Skin epidermis (tissue), 12 donors: ENCODE measurements around the gene PTPRN2.

Experiments
- H3K27ac ChIP-seq, 21 experiments: fragments of 200-600 bp; sonication (generic) in 11 of 21; one replicate each; pipeline ENCODE4 v1.5.0; 2020; ENCODE audit warnings: mild to moderate bottlenecking in 3 of 21, inconsistent platforms in 2 of 21, moderate library complexity in 2 of 21
- H3K4me3 ChIP-seq, 7 experiments: fragments of 200-600 bp; sonication (generic) in 2 of 7; one replicate each; pipeline ENCODE4 v1.5.0; 2020; ENCODE audit warnings: inconsistent platforms in 2 of 7, mild to moderate bottlenecking in 2 of 7, moderate library complexity in 1 of 7

The PTPRN2 gene

DNA sequence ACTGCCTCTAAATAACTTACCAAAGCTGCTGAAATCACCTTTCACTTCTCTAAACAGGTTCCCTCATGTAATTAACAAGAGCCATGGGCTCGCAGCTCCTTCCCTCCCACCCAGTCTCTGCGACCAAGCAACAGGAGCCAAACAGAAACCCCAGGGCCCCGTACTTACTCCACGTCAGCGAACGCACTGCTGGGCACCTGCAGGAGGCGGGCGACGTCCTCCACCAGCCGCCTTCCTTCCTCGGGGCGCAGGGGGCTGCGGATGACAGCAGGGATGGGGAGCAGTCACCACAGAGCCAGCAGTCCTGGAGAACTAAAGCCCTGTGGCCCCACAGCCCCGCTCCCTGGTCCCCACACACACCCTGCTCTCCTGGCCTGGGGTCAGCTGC is 477.0 kb downstream of the PTPRN2 start:
- no peak overlapping the region for H3K27ac ChIP-seq
- no peak overlapping the region for H3K4me3 ChIP-seq

DNA sequence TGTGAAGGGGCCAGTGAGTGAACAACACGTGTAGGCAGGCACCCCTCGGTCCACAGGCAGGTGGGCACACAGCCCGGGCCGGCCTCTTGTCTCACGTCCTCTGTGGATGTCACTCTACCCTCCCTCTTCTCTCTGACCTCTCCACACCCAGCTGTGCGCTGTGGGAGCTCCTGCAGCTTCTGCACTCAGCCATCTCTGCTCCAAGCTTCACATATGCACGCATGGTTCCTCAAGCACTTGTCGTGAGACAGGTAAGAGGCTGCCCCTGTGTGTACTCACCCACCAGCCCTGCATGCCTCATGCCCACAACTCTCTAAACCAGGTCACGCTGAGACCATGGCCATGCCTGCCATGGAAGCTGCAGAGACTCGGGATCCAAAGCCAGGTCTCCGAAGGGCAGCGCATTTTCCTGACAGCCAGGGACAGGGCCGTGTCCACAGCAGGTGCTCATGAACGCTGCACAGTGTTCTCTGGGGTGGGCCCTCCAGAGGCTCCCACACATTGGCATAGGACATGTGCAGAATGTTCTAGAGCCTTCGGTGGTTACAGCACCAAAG is 477.5 kb downstream of the PTPRN2 start:
- no peak overlapping the region for H3K4me3 ChIP-seq
- no peak overlapping the region for H3K27ac ChIP-seq

DNA sequence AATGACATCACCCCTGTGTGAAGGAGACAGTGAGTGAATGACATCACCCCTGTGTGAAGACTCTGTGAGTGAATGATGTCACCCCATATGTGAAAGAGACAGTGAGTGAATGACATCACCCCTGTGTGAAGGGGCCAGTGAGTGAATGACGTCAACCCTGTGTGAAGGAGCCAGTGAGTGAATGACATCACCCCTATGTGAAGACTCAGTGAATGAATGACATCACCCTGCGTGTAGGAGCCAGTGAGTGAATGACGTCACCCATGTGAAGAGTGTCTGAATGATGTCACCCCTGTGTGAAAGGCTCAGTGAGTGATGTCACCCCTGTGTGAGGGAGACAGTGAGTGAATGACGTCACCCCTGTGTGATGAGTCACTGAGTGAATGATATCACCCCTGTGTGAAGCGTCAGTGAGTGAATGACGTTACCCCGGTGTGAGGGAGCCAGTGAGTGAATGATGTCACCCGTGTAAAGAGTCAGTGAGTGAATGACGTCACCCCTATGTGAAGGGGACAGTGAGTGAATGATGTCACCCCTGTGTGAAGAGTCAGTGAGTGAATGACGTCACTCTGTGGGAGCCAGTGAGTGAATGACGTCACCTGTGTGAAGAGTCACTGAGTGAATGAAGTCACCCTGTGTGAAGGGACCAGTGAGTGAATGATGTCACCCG is 478.1 kb downstream of the PTPRN2 start:
- Histone ChIP-seq H3K27ac (no peak overlapping the region), H3K4me3 (no peak overlapping the region)

DNA sequence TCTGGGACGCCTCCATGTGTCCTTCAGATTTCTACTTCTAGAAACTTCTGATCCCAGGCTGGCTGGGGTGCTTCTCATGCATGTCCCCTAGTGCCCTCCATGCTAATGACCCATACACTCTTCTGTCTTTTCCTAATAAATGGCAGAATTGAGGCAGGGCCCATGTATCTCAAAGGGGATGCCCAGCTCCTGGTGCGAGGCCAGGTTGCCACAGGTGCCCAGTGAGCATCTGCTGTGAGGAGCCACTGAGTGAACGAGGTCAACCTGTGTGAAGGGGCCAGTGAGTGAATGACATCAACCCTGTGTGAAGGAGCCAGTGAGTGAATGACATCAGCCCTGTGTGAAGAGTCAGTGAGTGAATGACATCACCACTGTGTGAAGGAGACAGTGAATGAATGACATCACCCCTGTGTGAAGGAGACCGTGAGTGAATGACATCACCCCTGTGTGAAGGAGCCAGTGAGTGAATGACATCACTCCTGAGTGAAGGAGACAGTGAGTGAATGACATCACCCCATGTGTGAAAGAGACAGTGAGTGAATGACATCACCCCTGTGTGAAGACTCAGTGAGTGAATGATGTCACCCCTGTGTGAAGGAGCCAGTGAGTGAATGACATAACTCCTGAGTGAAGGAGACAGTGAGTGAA is 478.9 kb downstream of the PTPRN2 start:
- Histone ChIP-seq H3K4me3 (no peak overlapping the region), H3K27ac (no peak overlapping the region)

DNA sequence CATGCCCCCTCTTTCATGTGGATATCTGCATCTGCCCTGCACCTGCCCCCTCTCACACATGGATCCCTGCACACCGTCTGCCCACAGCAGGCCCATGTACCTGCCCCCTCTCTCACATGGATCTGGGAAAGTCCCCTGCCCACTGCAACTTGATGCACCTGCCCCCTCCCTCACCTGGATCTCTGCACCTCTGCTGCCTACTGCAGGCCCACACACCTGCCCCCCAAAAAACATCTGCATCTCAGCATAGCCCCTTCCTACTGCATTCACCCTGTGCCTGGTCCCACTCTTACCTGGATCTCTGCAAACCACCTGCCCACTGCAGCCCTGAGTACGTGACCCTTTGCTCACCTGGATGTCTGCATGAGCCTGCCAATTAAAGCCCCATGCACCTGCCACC is 479.8 kb downstream of the PTPRN2 start:
- Histone ChIP-seq H3K27ac (no peak overlapping the region), H3K4me3 (no peak overlapping the region)

DNA sequence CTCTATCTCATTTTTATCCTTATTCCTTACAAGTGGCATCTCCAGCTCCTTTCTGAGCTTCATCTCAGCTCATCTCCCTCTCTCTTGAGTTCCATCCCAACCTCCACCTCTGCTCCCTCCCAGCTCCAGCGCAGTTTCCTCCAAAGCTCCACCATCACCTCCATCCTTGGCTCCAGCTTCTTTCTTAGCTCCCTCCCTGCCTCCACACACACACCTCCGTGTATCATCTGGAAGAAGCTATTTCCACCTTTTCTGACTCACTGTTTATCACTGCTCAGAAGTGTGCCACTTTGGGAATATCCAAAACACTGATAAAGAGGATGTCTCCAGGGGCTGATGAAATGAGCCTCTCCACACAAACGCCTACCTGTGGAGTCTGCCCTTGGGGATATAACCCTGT is 481.4 kb downstream of the PTPRN2 start:
- no peak overlapping the region for H3K4me3 ChIP-seq
- no peak overlapping the region for H3K27ac ChIP-seq

DNA sequence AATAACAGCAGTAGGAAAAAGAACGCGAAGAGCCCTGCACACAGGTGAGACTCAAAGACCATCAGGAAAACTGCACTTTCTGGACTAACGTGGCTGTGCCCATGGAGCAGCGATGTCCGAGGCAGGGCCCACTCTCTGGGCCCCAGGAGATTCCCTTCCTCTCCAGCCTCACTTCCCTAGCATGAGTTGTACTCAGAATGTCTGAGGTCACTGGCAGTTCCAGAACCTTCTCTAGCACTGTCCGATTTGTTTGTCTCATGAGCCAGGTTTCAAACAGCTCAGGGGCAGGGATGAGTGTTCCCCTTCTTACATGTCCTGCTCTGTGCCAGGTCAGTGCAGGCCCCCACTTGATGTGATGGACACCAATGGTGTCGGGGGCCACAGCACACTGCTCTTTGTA is 484.2 kb downstream of the PTPRN2 start:
- H3K27ac ChIP-seq, result no peak overlapping the region
- H3K4me3 ChIP-seq, result no peak overlapping the region

DNA sequence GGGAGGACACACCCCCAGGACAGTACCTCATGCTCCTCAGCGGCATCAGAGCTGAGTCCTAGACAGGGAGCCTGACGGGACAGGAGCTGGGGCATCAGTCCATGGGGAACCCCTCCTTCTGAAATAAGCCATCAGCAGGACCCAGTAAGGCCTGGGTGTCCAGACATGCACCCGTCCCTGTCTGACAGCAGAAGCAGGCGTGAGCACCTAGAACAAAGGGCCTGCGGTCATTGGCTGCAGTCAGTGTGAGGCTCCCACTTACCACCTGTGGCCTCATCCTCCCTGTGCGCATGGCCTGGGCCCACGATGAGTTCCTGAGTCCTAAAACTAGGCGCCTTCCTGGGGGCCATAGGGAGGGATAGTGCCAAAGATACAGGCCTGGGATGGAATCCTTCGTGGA is 484.7 kb downstream of the PTPRN2 start:
- H3K27ac ChIP-seq, result no peak overlapping the region
- no peak overlapping the region for H3K4me3 ChIP-seq

DNA sequence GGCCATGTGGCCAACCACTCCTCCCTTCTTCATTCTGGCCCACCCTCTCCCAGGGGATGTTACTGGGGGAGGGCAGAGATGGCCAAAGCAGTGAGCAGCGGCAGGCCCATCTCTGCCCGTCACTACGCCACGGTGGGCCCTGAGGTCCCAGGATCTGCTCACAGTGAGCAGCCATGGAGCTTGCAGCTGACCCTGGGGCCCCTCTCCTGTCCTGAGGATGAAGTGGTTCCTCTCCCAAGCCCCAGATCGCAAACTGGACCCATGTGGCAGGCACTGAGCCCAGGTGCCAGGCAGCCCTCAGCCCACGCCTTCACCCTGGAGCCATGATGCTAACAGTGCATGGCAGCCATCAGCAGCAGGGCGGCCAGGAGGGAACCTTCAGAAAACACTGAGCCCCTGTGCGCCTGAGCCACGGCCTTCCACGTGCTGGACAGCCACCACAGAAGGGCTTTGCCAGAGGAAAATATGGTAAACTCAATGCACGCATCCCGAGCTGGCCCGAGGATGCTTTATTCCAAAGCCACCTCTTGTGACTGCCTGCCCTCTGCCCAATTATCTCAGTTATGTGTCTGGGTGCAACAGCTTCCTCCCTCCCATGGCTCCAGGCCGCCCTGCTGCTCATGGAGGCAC is 485.7 kb downstream of the PTPRN2 start:
- Histone ChIP-seq H3K27ac (no peak overlapping the region), H3K4me3 (no peak overlapping the region)

DNA sequence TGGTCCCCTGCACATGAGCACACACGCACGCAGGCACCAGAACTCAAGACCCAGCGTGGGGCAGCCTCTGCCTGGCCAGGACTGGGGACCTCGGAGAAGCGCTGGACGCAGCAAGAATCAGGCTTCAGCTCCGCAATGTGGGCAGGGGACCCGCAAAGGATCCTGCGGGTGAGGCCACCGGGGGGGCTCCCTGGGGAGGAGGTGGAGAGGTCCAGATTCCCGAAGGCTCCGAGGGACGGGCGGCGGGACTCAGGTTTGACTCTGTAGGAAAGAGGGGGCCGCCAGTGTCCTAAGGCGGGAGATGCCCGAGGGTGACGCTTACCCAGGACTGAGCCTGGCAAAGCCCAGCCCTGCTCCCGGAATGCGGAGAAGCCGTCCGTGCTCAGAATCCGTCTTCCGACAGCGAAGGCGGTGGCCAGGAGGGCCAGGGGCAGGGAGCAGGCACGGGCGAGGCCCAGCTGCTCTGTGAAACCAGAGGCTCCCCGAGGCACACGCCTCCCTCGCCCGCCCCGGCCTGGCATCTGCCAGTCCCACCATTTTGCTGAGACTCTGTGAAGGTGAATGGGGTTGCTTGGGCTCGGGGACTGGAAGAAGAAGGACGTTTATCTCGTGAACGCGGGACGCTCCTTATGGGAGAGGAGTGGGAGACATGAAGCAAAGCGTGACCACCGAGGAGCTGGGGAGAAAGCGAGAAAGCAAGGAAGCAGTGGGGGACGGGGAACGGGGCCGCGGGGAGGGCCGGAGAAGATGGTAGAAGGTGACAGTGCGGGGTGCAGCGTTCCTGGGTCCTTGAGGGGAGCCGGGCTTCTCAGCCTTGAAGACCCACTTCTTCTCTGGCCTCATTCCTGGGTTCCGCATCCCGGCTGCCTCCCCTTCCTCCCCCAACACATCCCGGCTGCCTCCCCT is 489.2 kb downstream of the PTPRN2 start:
- no peak overlapping the region for H3K27ac ChIP-seq
- H3K4me3 ChIP-seq, result no peak overlapping the region

DNA sequence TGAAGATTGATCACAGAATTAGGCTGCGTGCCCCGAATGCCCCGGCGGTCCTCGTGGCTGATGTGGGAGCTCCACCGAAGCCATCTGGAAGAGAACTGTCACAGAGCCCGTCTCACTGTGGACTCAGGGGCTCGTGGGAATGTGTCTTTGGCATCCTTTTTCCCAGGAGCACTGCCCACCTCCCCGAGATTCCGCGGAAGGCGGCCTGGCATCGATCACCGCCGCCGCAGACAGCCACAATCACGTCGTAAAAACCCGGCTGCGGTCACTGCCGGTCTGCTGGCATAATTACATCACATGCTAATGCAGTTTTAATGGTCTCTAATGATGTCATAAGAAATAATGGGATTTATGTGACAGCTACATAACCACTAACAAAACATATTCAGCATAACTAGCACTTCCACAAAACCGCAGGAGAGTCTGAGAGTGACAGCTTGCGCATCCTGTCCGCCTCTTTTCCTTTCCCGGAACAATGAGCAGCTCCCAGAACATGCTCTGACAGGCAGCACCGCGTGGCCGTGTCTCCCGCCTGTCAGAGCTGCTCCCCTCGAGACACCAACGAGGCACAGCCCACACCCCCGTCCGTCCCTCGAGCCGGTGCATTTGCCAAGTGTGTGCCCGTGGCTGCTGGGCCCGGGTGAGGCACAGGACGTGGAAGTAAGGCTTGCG is 490.0 kb downstream of the PTPRN2 start:
- no peak overlapping the region for H3K27ac ChIP-seq
- no peak overlapping the region for H3K4me3 ChIP-seq

DNA sequence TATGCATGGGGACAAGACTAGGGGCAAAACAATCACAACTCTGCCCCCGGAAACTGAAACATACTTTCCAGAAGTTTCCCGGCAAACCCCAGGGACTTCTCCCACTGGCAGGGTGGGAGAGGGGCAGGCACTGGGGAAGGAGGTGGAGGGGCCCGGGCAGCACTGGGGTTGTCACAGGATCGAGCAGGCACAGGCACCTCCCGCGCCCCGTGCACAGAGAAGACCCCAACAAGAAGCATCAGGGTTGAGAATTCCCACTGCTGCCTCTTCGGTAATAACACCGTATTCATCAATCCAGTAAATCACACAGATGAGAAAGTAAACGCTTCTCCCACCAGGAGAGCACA is 490.5 kb downstream of the PTPRN2 start:
- no peak overlapping the region for H3K4me3 ChIP-seq

DNA sequence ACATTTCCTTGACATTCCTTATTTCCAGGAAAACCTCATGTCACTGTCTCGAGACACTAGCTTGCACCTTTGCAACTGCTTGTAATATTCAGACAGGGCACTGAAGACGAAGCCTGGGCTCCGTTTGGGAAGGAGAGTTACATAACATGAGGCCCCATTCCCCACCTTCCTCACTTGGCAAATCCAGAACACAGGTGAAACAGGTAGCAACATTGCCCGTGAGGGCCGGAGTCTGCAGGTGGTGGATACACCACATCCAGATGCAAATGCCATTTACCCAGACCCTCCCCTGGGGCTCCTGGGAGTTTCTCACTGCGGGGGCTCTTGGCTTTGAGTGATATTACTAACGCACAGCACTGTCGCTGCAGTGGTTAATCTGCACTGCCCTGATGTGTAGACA is 491.0 kb downstream of the PTPRN2 start:
- no peak overlapping the region for H3K27ac ChIP-seq

More for the DNA sequence above, 490.5 kb downstream of the PTPRN2 start:
- no peak overlapping the region for H3K27ac ChIP-seq

DNA sequence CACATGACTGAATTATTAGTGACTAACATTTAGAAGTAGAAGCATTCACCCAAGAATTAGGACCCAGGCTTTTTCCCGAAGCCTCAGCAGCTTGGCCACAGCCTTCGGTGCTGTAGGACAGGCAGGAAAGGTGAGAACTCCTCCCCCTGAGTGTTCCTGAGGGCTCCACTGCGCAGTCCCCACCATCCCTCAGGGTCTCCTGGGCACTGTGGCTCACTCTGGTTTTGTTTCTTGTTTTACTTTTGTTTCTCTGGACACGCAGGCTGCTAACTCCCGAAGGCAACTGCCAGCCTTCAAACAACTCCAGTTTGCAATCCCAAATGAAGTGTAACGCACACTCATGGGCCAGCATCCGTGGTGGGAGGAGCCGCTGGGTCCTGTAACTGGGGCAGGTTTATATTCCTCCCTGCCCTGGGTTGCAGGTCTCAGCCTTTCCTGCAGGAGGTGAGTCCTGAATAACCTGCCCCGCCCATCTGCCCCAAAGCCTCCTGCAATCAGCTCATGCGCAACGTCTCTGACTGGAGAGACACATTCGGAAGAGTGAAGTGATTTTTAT is 492.9 kb downstream of the PTPRN2 start:
- Histone ChIP-seq H3K27ac (no peak overlapping the region), H3K4me3 (no peak overlapping the region)

More for the DNA sequence above, 491.0 kb downstream of the PTPRN2 start:
- no peak overlapping the region for H3K4me3 ChIP-seq

DNA sequence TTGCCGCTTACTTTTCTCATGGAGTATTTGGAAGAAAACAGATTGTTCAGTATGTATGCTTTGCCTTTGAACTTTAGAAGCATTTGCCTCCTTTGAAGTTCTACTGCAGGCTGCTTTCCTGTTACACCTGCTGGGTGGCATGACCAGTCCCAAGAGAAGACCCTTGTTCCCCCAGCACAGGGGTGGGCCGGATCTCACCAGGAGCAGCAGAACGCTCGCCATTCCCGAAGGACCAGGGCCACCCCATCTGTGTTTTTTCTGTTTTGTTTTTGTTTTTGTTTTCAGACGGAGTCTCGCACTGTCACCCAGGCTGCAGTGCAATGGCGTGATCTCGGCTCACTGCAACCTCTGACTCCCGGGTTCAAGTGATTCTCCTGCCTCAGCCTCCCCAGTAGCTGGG is 493.6 kb downstream of the PTPRN2 start:
- no peak overlapping the region for H3K4me3 ChIP-seq
- H3K27ac ChIP-seq, result peak overlapping the region in 1 of 21 experiments; percentile 14

DNA sequence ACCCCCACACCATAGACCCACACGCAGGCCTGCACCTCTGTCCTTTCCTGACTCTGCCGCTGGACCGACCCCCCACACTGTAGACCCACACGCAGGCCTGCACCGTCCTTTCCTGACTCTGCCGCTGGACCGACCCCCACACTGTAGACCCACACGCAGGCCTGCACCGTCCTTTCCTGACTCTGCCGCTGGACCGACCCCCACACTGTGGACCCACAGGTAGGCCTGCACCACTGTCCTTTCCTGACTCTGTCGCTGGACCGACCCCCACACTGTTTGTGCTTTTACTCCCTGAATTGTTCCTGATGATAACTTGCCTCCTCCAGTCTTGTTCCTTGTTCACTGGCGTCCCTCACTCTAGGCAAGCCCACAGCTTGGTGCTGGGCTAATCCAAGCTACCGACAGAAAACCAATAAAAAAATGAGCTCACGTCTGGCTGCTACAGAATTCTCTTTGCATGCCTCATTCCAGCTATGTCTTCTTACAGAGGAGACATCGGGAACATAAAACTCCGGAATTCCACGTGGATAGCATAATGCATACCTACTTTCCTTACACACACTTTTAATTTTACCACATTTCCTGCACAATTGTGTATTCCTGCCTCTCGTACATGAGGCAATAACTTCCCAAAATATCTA is 494.3 kb downstream of the PTPRN2 start:
- Histone ChIP-seq H3K27ac (peak overlapping the region in 1 of 21 experiments; percentile 50), H3K4me3 (no peak overlapping the region)

DNA sequence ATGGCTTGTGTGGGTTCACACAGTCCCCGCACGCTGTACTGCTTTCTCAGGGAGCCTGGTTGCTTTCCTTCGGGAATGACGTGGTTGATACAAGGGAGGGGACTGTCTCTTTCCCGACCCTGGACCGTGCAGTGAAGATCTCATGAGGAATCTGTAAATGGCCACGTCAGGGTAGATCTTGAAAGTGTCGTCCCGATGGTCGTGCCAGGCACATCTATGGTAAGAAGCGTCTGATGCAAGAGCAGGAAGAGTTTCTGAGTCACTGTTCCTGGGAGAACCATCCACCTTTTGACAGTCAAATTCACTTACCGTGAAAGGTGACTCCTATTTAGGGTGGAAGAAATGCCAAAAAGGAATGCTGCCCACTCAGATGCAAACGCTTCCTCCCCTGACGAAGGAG is 500.4 kb downstream of the PTPRN2 start:
- Histone ChIP-seq H3K4me3 (no peak overlapping the region), H3K27ac (no peak overlapping the region)

DNA sequence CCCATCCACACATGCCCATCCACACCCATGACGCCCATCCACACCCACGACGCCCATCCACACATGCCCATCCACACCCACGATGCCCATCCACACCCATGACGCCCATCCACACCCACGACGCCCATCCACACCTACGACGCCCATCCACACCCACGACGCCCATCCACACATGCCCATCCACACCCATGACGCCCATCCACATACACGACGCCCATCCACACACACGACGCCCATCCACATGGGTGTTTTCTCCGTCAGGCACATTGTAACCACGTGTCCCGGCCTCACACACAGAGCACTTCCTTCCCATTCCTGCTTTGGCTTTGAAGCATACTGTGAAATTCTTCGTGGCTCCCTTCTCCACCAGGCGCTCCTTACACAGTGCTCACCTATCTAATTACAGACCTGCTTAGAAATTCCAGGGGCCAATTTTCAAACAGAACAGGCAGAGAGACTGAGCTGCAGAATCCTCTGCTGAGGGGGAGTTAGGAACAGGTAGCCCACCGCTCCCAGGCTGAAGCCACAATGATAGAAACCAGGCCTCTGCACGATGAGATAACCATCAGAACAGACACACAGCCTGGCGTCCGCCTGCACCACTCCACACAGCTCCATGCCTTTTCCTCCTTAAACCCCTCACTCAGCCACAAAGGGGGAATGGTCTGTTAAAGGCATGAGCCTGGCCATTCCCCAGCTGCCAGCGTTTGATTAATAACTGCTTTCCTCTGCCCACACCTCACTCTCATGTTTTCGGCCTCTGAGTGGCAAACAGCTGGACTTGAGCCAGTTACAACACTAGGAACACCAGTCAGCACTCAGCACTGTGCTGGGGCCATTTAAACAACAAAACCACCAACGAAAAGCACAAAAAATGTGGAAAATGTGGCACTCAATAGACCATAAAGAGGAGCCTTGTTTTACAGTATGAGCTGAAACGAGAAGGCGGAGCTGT is 501.6 kb downstream of the PTPRN2 start:
- Histone ChIP-seq H3K4me3 (no peak overlapping the region), H3K27ac (no peak overlapping the region)
